Loucy (cell line): Measurements from ENCODE around the gene FAIM.

ENCODE experiments used
- CTCF ChIP-seq: fragments of 200-600 bp; sonication (generic); conservative IDR thresholded peaks from 2 replicates; pipeline ENCODE4 v1.5.1; 2014; ENCODE audit warnings: mild to moderate bottlenecking, antibody characterized with exemption, low read length
- EZH2phosphoT487 ChIP-seq: fragments of 200-600 bp; IDR thresholded peaks from 2 replicates; pipeline ENCODE4 v1.6.1; 2018; ENCODE audit warnings: antibody characterized with exemption, mild to moderate bottlenecking, moderate library complexity, borderline replicate concordance

GRCh38 chr3:138673641-138674530 is 65.3 kb downstream of the FAIM start:
- TF ChIP-seq EZH2phosphoT487 = no peak
- TF ChIP-seq CTCF = no peak
